ENCODE data around the gene C16orf74.

DNA sequence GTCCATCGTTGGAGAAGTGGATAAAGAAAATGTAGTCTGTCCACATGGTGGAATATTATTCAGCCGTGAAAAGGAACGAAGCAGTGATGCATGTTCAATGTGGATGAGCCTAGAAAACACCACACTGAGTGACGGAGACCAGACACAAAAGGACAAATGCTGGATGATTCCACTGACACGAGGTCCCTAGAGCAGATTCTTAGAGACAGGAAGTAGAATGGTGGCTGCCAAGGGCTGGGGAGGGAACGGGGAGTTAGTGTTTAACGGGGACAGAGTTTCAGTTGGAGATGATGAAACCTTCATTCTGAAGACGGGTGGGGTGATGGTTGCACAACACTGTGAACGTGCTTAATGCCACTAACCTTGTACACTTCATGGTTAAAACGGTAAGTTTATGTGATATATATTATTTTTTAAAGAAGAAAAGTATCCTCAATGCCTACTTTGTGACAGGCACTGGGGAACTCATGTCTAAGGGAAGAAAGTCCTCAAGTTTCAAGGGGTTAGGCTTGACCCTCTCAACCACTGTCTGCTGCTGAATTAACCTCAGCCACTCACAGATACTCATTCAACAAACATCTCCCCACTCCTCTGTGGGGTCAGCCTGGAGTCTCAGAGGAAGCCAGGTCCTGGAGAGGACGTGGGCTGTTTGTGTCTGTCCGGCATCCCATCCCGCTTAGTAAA lies 17.6 kb downstream of the C16orf74 start:
- TF ChIP-seq EZH2 (IDR thresholded peaks at IDR 0.05), result no peak
- no peak for TF ChIP-seq POLR2AphosphoS5 (IDR thresholded peaks at IDR 0.05; ENCODE audit: borderline replicate concordance, low read depth, low read length)

Measured in SK-N-MC (cell line).